HEK293 (cell line): ENCODE data around the gene RIT1.
"Not testable (repeated sequence)": the region's sequence is repeated elsewhere in the genome, so short reads cannot be mapped to it uniquely, and the experiment has no call there.

Experiments used
- CTCF ChIA-PET: fragments of 350-600 bp; formaldehyde crosslinking; extraction: SDS; loops from one replicate; lab custom pipeline; 2021; ENCODE audit warnings: antibody characterized with exemption; lab: Yijun Ruan, JAX
- POLR2A ChIA-PET: fragments of 300-600 bp; formaldehyde crosslinking; extraction: SDS; loops from one replicate; lab custom pipeline; 2020; ENCODE audit warnings: antibody characterized with exemption, inconsistent platforms; lab: Yijun Ruan, JAX
- H3K27ac ChIP-seq: fragments of 200-500 bp; sonication (Bioruptor generic); 2 replicates; pipeline ENCODE4 v1.5.1; 2014; ENCODE audit warnings: low read depth, low read length, control low read depth, inconsistent platforms; ENCODE audit errors: extremely low read depth
- H3K36me3 ChIP-seq, 2 experiments: fragments of 200-500 bp in 1 of 2; sonication (Bioruptor generic) in 1 of 2; 1 replicate in 1 of 2; 2 replicates in 1 of 2; pipeline ENCODE4 v1.5.1; 2014 to 2017; ENCODE audit warnings: inconsistent platforms in 2 of 2, low read length in 2 of 2; ENCODE audit not compliant: control insufficient read depth in 2 of 2, insufficient read depth in 1 of 2
- H3K4me1 ChIP-seq: fragments of 200-500 bp; sonication (Bioruptor generic); 2 replicates; pipeline ENCODE4 v1.5.1; 2014; ENCODE audit warnings: mild to moderate bottlenecking, low read length, inconsistent platforms; ENCODE audit not compliant: control insufficient read depth, insufficient read depth
- H3K4me3 ChIP-seq: 2 replicates; pipeline ENCODE4 v1.5.1; 2011; ENCODE audit warnings: low read depth, mild to moderate bottlenecking, control low read depth, low read length, moderate library complexity
- H3K9me3 ChIP-seq: fragments of 200-500 bp; sonication (Bioruptor generic); 2 replicates; pipeline ENCODE4 v1.5.1; 2014; ENCODE audit warnings: low read depth, low read length, inconsistent platforms; ENCODE audit not compliant: control insufficient read depth, insufficient read depth
- KLF1 ChIP-seq: fragments of 450-650 bp; formaldehyde crosslinking; IDR thresholded peaks from 2 replicates; pipeline ENCODE4 v1.5.1; 2016; ENCODE audit warnings: missing biosample characterization, missing genetic modification characterization
- PRDM4 ChIP-seq: fragments of 450-650 bp; formaldehyde crosslinking; IDR thresholded peaks from 2 replicates; pipeline ENCODE4 v1.5.1; 2017; ENCODE audit warnings: missing biosample characterization, missing genetic modification characterization
- ZFP69B ChIP-seq: fragments of 450-650 bp; formaldehyde crosslinking; IDR thresholded peaks from 2 replicates; pipeline ENCODE4 v1.5.1; 2016; ENCODE audit warnings: missing biosample characterization, missing genetic modification characterization
- ZNF121 ChIP-seq: fragments of 450-650 bp; formaldehyde crosslinking; IDR thresholded peaks from 2 replicates; pipeline ENCODE4 v1.5.1; 2016; ENCODE audit warnings: missing biosample characterization, missing genetic modification characterization
- ZNF138 ChIP-seq: fragments of 450-650 bp; formaldehyde crosslinking; IDR thresholded peaks from 2 replicates; pipeline ENCODE4 v1.5.1; 2016; ENCODE audit warnings: missing biosample characterization, missing genetic modification characterization, borderline replicate concordance
- ZNF366 ChIP-seq: fragments of 450-650 bp; formaldehyde crosslinking; conservative IDR thresholded peaks from 2 replicates; pipeline ENCODE4 v1.5.1; 2016; ENCODE audit warnings: missing biosample characterization, missing genetic modification characterization
- ZNF394 ChIP-seq: fragments of 450-650 bp; formaldehyde crosslinking; IDR thresholded peaks from 2 replicates; pipeline ENCODE4 v1.5.1; 2016; ENCODE audit warnings: missing biosample characterization, missing genetic modification characterization, mild to moderate bottlenecking, moderate library complexity, borderline replicate concordance
- ZNF398 ChIP-seq: fragments of 450-650 bp; formaldehyde crosslinking; IDR thresholded peaks from 2 replicates; pipeline ENCODE4 v1.5.1; 2017; ENCODE audit warnings: missing biosample characterization, missing genetic modification characterization
- ZNF529 ChIP-seq: fragments of 450-650 bp; formaldehyde crosslinking; IDR thresholded peaks from 2 replicates; pipeline ENCODE4 v1.5.1; 2017; ENCODE audit warnings: missing genetic modification characterization, missing biosample characterization; ENCODE audit not compliant: insufficient replicate concordance
- ZNF660 ChIP-seq: fragments of 450-650 bp; IDR thresholded peaks from 2 replicates; pipeline ENCODE4 v1.5.1; 2018; ENCODE audit warnings: missing biosample characterization, mild to moderate bottlenecking, missing genetic modification characterization
- ZXDB ChIP-seq: fragments of 450-650 bp; formaldehyde crosslinking; IDR thresholded peaks from 2 replicates; pipeline ENCODE4 v1.5.1; 2016; ENCODE audit warnings: missing biosample characterization, missing genetic modification characterization
- TF ChIP-seq, protein P1 (sequence below): fragments of 450-650 bp; formaldehyde crosslinking; IDR thresholded peaks from 2 replicates; pipeline ENCODE4 v1.5.1; 2016; ENCODE audit warnings: missing biosample characterization, missing genetic modification characterization

The RIT1 gene

DNA sequence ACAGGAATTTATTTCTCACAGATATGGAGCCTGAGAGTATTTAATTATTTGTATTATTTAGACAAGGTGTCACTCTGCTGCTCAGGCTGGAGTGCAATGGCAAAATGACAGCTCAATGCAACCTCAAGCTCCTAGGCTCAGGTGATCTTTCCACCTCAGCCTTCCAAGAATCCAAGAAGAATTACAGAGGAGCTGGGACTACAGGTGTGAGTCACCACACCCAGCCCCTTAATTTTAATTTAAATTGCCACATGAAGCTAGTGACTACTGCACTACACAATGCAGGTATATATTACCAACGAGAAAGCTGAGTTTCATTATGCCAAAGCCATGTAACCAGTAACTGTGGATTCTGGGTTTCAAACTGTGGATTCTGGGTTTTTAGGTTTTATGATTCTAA, 20.9 kb upstream of the RIT1 start:
- TF ChIP-seq ZNF138 (tag by site-specific recombination) (no peak), ZXDB (tag by site-specific recombination) (no peak), PRDM4 (no peak)
- H3K36me3 ChIP-seq, result peaks cover 53 to 68% of the 10 kb centered on the region in 2 experiments
- ChIA-PET POLR2A (interaction anchor here (1.2 to 3.4 kb wide), 5 partner anchors 9 to 44 kb away, joined by 4 to 21 read pairs (median 6); partner anchors contain the start of gene RXFP4), CTCF (interaction anchor here (0.7 to 1.9 kb wide), 9 partner anchors 9 to 722 kb away, joined by 3 to 8 read pairs (median 3); no protein-coding TSS in a partner anchor)
- H3K27ac ChIP-seq, result no peak overlapping the region
- H3K9me3 ChIP-seq, result no peaks in the 10 kb centered on the region
- no peaks in the 10 kb centered on the region; the same call in none of the 2 replicates for H3K4me1 ChIP-seq
- no peak overlapping the region; the same call in 1 of the 2 replicates for H3K4me3 ChIP-seq

- Histone ChIP-seq H3K4me1 (no peaks in the 10 kb centered on the region; the same call in none of the 2 replicates), H3K36me3 (peaks cover 57 to 74% of the 10 kb centered on the region in 2 experiments), H3K4me3 (no peak overlapping the region), H3K9me3 (no peaks in the 10 kb centered on the region), H3K27ac (0 out of 2 replicates have a peak overlapping the region, but pooled peaks have one; percentile 11)
- ChIA-PET POLR2A (interaction anchor here (0.7 to 3.4 kb wide), 7 partner anchors 9 to 45 kb away, joined by 3 to 21 read pairs (median 6); partner anchors contain the start of gene RXFP4), CTCF (interaction anchor here (1.0 to 1.9 kb wide), 7 partner anchors 10 to 199 kb away, joined by 3 to 8 read pairs (median 5); no protein-coding TSS in a partner anchor)
- TF ChIP-seq ZNF366 (tag by site-specific recombination) (peak; percentile 33; the same call in 1 of the 2 replicates), ZFP69B (tag by site-specific recombination) (no peak), KLF1 (tag by site-specific recombination) (peak; percentile 64), ZNF398 (no peak), ZNF660 (tag by site-specific recombination) (peak; percentile 41; the same call in 1 of the 2 replicates), ZNF529 (tag by site-specific recombination) (no peak), ZNF121 (tag by site-specific recombination) (0 out of 2 replicates have a peak, but pooled peaks have one; percentile 28)
- TF ChIP-seq, protein P1, sequence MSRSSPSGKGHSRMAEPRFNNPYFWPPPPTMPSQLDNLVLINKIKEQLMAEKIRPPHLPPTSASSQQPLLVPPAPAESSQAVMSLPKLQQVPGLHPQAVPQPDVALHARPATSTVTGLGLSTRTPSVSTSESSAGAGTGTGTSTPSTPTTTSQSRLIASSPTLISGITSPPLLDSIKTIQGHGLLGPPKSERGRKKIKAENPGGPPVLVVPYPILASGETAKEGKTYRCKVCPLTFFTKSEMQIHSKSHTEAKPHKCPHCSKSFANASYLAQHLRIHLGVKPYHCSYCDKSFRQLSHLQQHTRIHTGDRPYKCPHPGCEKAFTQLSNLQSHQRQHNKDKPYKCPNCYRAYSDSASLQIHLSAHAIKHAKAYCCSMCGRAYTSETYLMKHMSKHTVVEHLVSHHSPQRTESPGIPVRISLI (tag by site-specific recombination), result peak; percentile 8; the same call in 1 of the 2 replicates
These were observed 20.3 kb upstream of the RIT1 start for GRCh38 chr1:155931332-155932038.

- not testable (repeated sequence) for H3K9me3 ChIP-seq, H3K4me3 ChIP-seq, H3K4me1 ChIP-seq
- ChIA-PET CTCF (interaction anchor here (0.6 to 1.9 kb wide), 6 partner anchors 9 to 200 kb away, joined by 3 to 8 read pairs (median 5); no protein-coding TSS in a partner anchor), POLR2A (interaction anchor here (0.7 to 3.0 kb wide), 3 partner anchors 15 to 18 kb away, joined by 3 to 9 read pairs (median 7); no protein-coding TSS in a partner anchor)
- Histone ChIP-seq H3K36me3 (peaks cover 64 to 81% of the 10 kb centered on the region in 2 experiments), H3K27ac (0 out of 2 replicates have a peak overlapping the region, but pooled peaks have one; percentile 11)
- TF ChIP-seq ZNF660 (tag by site-specific recombination) (0 out of 2 replicates have a peak, but pooled peaks have one; percentile 18), ZNF394 (tag by site-specific recombination) (peak; percentile 72; the same call in 1 of the 2 replicates)
These were observed 19.6 kb upstream of the RIT1 start for GRCh38 chr1:155930725-155931124.
